ENCODE measurements around the gene ARG2.
"Not testable (repeated sequence)": the region's sequence is repeated elsewhere in the genome, so short reads cannot be mapped to it uniquely, and the experiment has no call there.

Gene ARG2

DNA sequence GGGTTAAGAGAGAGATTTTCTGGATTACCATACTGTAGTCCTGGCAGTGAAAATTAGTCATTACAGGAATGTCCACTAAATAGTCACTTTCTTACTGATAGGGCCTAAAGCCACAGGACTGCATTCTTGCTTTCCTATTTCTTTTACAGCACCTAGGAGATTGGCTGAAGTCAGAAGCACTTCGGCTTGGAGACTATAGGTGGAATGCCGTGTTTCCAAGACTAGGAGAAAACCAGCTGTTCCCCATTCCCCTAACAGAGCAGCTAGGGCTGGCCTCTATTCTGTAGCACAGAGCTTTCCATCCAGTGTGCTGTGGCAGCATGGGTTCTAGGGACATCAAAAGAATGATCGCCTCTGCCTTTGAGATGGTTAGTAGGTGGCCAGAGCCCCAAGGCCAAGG lies 34.7 kb upstream of the ARG2 start:
- DNase-seq (ENCODE audit: low read depth in 2 of 2): no peak

DNA sequence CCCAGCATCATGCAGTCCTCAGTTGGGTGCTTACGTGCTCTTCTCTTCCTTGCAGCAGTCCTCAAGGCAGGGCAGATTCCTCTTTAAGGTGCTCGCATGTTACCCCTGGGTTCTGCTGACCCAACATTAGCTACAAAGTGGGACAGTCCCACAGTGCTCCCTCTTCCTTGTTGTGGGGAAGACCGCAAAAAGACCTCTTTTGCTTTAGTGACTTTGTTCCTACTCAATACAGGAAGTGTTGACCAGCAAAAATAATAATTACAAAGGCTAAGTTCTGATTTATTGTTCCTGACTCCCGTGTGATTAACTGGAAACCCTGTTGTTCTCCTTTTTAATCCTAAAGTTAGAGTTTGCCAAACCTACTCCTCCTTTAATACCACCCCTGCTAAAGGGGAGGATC lies 33.4 kb upstream of the ARG2 start:
- DNase-seq (ENCODE audit: low read depth in 2 of 2): no peak

DNA sequence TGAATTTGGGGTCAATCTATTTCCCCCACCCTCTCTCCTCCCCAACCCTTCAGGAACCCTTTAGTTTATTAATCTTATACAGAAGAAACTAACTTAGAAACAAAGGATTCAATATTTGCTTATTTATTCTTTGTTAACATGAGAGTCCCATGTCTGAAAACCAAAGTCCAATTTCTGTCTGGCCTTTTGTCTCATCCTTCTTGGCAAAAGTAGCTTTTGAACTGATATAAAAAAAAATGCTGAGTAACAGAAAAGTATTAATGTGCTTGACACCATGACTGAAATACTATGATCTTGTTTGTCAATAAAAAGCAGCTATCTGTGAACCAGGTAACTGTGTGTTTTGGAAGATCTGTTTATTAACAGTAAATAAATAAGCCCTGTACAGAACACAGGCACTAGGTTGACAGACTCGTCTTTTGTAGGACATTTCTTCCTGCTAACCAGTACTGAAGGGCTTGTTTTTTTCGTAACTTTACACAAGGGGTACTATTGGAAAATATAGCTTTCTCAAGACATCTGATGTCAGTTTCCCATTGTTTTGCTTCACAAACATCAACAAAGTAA lies 30.4 kb upstream of the ARG2 start:
- DNase-seq (ENCODE audit: low read depth in 2 of 2): no peak

DNA sequence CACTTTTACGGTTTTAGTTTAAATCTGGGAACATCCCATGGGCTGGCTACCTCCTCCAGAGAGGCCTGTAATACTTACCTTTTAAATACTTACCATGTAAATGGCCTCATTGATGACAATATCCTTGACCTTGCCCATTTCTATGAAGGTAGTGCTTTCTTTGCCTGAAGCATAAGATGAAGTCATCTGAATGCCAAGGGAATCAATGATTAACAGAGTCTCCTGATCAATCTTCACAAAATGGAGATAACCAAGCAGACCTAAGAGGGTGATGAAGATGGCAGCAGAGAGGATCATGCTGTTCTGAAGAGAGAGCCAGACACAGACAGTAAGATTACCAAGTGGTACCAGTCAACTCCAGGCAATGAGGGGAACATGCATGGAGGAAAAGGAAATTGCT lies 26.1 kb upstream of the ARG2 start:
- DNase-seq (ENCODE audit: low read depth in 2 of 2): not testable (repeated sequence)

DNA sequence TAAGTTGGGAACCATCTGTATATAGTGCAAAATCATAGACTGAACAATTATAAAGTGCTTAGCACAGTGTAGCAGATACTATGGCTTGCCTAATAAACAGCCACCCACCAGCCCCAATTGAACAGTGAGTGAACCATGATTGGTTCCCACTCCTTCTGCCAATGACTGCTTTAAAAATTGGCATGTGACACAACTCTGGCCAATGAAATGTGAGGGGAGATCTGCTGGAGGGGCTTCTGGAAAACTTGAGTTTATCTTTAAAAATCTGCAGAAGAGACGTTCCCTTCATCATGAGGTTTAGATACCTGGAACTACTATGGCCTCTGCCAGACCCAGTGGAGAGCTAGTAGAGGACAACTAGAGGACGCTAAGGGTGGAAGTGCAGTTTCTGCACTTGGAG lies 24.3 kb upstream of the ARG2 start:
- no peak for DNase-seq (ENCODE audit: low read depth in 2 of 2)

DNA sequence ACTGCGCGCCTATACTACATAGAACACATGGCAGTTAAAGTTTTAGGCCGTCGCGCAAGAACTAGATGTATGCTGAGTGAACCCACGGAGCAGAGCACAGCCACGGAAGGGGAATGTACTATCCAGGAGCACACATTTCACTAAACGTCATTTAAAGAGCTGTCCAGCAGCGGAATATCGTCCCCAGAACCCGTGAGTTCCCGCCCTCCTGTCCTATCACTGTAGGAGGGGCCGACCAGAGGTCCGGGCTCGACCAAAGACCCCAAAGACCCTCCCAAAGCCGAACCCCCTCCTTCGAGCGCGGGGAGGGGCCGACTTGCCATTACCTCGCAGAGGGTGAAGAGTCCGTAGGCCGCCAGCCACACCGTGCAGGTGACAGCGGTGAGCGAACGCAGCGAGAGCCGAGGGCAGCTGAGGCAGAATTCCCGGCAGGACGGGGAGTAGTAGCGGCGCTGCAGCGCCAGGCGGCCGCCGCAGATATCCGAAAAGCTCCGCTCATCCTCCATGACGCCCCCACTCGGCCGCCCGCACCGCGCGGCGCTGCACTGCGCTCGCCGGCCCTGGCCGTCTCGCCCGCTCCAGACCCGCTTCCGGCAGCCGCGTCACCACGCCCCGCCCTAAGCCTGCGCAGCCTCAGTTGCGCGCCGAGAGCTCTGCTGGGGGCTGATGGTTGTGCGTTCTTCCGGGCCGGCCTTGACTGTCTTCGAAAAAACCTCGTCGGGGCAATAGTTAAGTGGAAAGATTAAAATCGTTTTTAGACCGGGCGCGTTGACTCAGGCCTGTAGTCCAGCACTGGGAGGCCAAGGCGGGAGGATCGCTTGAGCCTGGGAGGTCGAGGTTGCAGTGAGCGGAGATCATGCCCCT lies 19.8 kb upstream of the ARG2 start, which contains the start of gene PIGH:
Gene PIGH (minus strand): TSS at position 571 of the 864 bp plus-strand sequence. CDS start 65 bp downstream, at position 506.
- DNase-seq (ENCODE audit: low read depth in 2 of 2): peak; percentile 82 to 83

DNA sequence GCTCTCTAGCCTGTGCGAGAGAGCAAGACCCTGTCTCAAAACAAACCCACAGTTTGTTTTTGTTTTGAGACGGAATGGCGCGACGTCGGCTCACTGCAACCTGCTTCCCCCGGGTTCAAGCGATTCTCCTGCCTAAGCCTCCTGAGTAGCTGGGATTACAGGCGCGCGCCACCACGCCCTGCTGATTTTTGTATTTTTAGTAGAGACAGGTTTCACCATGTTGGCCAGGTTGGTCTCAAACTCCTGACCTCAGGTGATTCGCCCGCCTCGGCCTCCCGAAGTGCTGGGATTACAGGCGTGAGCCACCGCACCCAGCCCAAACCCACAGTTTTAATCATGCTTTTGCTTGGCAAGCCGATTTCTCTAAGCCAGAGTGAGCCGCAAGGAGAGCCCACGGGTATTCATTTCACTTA lies 19.2 kb upstream of the ARG2 start:
- DNase-seq (ENCODE audit: low read depth in 2 of 2): not testable (repeated sequence)

DNA sequence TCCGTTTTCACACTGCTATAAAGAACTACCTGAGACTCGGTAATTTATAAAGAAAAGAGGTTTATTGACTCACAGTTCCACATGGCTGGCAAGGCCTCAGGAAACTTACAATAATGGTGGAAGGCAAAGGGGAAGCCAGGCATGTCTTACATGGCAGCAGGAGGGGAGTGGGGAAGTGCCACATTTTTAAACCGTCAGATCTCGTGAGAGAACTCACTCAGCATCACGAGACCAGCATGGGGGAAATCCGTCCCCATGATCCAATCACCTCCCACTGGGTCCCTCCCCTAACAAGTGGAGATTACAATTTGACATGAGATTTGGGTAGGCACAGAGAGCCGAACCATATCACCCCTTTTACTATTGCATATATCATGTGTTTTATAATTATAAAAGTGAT lies 17.6 kb upstream of the ARG2 start:
- DNase-seq (ENCODE audit: low read depth in 2 of 2): no peak

DNA sequence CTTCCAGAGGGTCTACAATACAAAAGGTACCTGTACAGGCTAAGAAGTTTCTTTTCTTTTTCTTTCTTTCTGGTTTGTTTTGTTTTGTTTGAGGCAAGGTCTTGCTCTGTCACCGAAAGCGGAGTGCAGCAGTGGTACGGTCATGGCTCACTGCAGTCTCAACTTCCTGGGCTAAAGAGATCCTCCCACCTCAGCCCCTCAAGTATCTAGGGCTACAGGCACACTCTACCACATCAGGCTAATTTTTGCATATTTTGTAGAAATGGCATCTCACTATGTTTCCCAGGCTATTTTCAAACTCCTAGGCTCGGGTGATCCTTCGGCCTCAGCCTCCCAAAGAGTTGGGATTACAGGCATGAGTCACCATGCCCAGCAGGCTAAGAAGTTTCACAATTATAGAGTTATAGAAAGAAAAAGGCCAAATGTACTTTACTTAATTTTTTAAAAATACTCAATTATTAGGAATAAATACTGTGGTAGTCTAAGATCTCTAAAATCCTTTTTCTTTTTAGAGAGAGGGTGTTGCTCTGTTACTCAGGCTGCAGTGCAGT lies 16.6 kb upstream of the ARG2 start:
- no peak for DNase-seq (ENCODE audit: low read depth in 2 of 2)

DNA sequence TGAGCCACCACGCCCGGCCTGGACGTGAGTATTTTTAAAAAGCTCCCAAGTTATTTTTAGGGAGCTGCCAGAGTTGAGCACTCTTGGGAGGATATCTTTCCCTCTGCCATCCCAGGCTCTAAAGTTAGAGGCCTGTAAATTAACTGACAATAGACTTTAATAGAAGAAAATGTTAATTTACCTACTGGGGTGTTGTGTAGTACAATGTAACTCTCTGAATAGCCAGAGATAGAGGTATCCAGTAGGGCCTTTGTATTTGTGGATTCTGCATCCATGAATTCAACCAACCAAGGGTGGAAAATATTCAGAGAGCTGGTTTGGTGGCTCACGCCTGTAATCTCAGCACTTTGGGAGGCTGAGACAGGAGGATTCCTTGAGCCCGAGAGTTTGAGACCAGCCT lies 12.1 kb upstream of the ARG2 start:
- no peak for DNase-seq (ENCODE audit: low read depth in 2 of 2)

DNA sequence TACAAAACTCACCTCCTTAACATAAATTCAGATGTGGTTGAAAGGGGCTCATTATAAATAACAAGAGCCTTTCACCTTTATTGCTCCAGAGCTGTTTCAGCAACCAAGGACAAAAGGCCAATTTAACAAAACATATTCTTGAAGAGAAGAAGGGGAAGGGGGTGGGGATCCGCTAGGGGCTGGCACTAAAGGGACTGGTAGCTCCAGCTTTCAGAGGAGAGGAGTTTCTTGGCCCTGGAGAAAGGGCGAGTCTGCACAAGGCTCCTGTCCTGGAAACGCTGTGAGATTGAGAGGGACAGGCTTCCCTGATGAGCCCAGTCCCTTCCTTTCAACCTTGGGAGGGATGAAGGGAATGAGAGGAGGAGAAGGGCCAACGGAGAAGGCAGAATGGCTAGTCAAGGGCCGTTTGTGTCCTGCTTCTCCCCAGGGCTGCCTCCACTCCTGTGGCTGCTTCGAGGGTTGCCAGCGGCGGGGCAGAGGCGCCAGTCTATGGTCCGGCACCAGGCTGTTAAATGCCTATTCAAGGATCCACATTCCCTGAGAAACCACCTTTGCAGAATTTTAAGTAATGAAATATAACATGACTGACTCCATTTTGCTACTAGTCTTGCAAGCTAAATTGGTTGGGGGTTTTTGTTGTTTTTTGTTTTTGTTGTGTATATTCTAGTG lies 9.9 kb upstream of the ARG2 start:
- no peak for DNase-seq (ENCODE audit: low read depth in 2 of 2)

DNA sequence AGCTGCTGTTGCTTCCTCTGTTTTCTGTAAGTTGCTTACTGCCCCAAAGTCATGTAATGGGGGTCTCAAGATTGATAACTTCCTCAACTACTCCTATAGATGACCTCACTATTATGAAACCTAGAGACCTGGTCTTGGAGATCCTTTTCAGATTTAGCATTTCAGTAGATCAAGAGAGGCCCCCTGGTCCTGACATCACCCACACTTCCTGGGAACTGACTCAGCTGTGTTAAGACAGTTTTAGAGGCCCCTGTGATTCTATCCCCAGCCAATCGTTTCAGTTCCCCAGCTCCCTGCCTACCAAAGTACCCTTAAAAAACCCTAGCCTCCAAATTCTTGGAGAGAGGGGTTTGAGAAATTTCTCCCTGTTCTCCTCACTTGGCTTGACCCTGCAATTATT lies 9.2 kb upstream of the ARG2 start:
- DNase-seq (ENCODE audit: low read depth in 2 of 2): no peak

DNA sequence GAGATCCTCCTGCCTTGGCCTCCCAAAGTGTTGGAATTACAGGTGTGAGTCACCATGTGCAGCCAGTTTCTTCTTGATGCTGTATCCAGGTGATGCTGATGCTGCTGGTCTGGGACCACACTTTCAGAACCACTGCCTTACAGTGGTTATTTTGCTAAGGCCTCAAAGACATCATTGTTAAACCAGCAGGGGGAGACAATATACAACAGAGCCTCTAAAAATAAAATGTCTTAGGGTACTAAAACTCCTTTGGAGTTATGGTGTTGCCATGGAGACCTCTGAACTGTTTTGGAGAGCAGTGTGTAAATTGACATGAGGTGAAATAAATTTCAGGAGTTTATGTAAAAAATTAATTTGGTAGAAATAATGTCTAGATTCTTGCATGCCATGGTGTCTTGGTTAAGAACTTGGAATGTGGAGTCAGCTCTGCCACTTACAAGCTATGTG lies 1.1 kb upstream of the ARG2 start:
- no peak for DNase-seq (ENCODE audit: low read depth in 2 of 2)

DNA sequence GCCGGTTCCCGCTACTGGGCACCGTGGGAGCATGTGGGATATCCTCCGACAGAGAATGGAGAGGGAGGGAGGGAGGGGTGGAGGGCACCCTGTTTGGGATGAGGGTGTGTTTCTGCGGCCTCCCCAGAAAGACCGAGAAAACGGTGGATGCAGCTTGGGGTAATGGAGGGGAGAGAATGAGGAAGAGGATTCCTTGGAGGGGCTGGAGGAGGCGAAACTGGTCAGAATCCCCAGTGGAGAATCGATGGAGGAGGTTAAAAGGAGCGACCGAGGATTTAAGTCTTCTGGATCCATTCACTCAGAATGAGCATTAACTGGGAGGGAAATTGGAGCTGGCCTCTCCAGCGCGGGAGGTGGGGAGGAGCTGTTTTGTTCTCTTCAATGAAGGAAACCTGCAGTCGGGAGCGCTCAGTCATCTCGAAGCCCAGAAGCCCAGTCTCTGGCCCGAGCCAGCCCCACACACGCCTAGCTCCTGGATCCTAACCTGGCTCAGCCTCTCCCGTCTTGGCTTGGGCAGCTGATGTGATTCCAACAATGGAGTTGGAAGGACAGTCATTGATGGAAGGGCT lies 581 bp downstream of the ARG2 start:
- DNase-seq (ENCODE audit: low read depth in 2 of 2): no peak

DNA sequence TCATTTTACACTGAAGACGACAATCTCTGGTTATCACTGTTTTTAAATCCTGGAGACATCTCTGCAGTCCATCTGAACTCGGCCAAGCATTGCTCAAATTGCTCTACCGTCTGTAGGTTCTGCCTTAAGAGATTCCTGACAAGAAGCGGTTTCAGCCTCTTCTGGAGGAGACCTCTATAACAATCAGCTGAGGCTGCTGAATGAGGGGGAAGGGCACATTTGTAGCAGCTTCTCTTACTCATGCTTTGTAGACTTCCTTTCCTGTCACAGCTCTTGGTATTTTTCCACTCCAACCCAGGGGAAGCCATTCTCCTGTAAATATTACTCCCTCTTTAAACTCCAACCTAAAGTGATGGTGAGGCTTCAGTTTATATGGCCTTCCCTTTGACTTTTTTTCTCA lies 3.0 kb downstream of the ARG2 start:
- DNase-seq (ENCODE audit: low read depth in 2 of 2): no peak

DNA sequence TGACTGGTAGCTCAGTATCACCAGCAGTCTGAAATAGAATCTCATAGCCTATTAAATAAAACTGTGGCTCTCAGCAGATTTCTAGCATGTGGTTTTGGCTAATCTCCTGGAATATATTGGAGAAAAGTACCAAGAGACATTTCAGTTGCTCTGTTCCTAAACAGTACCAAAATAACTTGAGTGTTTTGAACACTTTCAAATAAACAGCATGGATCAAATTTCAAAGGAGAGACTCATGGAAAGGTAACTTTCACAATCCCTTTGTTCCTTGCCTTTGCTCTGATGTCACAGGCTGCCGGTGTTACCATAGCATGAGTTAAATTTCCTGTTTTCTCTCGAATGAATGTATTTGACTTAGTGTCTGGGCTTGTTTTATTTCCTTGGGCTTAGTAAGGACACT lies 3.4 kb downstream of the ARG2 start:
- DNase-seq (ENCODE audit: low read depth in 2 of 2): no peak

DNA sequence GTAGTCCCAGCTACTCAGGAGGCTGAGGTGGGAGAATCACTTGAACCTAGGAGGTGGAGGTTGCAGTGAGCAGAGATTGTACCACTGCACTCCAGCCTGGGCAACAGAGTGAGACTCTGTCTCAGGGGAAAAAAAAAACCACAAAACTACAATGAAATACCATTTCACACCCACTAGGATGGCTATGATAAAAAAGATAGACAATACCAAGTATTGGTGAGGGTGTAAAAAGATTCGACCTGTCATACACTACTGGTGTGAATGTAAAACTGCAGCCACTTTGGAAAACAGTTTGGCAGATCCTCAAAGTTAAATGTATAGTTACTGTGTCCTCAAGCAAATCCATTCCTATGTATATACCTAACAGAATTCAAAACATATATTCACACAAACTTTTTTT lies 6.4 kb downstream of the ARG2 start:
- not testable (repeated sequence) for DNase-seq (ENCODE audit: low read depth in 2 of 2)

DNA sequence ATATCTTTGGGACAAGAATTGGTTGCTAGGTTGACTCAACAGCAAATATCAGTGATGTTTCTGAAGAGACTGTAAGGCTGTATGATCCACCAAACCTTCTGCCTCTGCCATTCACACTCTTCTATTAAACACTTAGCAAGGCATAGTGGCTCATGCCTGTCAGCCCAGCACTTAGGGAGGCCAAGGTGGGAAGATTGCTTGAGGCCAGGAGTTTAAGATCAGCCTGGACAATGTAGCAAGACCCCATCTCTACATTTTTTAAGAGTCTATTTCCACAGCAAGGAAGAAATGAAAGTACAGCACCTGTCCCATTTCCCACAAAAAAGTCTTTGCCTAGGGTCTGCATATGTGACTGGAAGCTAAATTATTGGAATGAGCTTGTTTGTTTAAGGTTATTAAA lies 7.8 kb downstream of the ARG2 start:
- DNase-seq (ENCODE audit: low read depth in 2 of 2): no peak

DNA sequence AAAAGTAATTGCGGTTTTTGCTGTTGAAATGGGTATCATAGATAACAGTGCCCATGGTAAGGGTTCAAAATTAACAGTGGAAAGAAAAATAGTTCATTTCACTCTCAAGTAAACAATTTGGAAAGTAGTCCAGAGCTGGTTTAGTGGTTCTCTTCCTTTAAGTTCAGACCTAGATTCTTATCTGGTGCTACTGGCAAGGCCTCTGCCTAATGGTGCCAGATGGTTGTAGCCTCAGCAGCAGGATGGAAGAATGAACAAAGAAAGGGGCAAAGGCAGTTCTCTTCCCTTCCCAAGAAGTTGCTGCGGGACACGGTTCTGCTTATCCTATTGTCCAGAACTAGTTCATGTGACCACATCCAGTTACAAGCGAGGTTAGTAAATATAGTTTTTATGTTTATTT lies 10.5 kb downstream of the ARG2 start:
- DNase-seq (ENCODE audit: low read depth in 2 of 2): no peak

DNA sequence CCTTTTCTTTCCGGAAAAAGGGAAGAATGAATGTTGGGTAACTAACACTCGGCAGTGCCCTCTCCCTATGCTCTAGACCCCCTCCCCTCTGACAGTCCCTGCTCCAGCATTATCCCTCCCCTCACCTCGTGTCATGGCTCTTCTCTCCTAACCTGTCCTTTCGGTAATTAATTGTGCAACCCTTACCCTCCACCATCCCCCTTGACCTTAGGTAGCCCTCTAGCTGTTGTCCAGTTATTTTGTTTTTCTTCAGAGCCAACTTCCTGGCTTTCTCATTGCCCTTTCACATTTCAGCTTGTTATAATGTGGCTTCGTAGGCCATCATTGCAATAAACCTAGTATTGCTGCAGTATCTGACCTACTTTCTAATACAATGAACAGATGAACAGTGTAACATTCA lies 11.2 kb downstream of the ARG2 start:
- DNase-seq (ENCODE audit: low read depth in 2 of 2): no peak

DNA sequence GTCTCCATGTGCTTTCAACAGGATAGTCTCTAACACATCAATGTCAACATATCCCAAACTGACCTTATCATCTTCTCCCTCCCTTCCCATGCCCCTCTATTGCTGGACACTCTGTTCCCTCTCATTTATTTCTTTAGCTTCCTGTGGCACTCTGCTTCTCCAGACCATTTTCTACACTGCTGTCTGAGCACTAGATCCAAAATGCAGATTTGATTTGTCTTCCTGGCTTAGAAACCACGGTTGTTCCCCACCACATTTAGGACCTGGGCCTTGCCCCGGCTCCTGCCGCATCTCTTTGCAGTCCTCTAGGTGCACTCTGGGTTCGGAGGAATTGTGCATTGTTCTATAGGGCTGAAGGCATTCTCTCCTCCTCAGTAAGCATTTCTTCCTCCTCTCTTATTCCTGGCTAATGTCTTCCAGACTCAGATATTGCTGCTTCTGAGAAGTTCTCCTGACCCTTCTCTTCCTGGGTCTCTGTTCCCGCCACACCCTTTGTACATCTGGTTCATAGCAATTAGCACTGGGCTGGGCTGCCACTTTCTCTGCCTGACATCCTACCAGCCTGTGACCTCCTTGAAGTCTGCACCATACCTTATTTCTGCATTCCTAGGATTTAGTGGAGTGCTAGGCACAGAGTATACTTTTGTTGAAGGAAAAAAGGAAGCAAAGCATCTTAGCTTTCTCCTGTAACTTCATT lies 13.9 kb downstream of the ARG2 start:
- no peak for DNase-seq (ENCODE audit: low read depth in 2 of 2)
